ENCODE results near the gene ISG20. TPM values are rescaled to one million over a fixed set of nuclear protein-coding genes. Genes with fewer than 3 reads are reported as not detected.

ISG20 gene
- total and polyA plus RNA-seq, 2 experiments from 2014 or later: 13.3 to 15.8 TPM

DNA sequence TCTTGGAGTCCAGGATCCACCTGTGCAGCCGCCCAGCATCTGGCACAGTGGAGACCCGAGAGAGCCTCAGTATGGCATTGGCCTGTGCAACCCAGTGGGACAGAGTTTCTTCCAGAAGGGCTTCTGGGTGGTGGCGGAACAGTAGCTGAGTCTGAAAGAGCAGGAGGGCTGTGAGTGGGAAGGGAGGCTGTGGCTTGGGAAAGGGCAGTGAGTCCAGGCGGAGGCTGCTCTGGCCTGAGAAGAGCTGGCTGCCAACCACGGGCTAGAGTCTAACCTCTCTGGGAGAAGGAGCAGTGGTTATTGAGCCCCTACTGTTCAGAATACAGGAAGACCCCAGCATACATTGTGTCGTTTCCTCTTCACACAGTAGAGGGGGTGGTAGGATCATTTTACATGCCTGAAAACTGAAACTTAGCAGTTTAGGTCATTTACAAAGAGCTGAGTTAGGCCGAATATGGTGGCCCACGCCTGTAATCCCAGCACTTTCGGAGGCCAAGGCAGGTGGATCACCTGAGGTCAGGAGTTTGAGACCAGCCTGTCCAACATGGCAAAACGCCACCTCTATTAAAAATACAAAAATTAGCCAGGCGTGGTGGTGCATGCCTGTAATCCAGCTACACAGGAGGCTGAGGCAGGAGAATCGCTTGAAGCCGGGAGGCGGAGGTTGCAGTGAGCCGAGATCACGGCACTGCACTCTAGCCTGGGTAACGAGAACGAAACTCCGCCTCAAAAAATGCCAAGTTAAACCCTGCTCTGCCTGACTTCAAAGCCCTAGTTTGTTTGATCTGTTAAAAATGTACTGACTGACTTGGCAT is 14.5 kb upstream of the ISG20 start:
- no peaks in the 10 kb centered on the region for H3K36me3 ChIP-seq (replicated peaks; ENCODE audit: insufficient read depth, low read depth)
- peaks cover 44% of the 10 kb centered on the region for H4K20me1 ChIP-seq (ENCODE audit: insufficient read depth, poor library complexity, severe bottlenecking)
- H3K79me2 ChIP-seq: peaks cover 72% of the 10 kb centered on the region
- H3K4me1 ChIP-seq (ENCODE audit: insufficient read depth): peaks cover 7% of the 10 kb centered on the region
- WGBS (ENCODE audit: low lambda C conversion rate, missing lambda C conversion rate): 58% methylated on average over 19 of the region's 19 CpGs
- H3K4me2 ChIP-seq: peak overlapping the region; percentile 94
- no peak overlapping the region for H2AFZ ChIP-seq
- peak; percentile 50 for DNase-seq (ENCODE audit: low spot score)
- TF ChIP-seq, protein P1, sequence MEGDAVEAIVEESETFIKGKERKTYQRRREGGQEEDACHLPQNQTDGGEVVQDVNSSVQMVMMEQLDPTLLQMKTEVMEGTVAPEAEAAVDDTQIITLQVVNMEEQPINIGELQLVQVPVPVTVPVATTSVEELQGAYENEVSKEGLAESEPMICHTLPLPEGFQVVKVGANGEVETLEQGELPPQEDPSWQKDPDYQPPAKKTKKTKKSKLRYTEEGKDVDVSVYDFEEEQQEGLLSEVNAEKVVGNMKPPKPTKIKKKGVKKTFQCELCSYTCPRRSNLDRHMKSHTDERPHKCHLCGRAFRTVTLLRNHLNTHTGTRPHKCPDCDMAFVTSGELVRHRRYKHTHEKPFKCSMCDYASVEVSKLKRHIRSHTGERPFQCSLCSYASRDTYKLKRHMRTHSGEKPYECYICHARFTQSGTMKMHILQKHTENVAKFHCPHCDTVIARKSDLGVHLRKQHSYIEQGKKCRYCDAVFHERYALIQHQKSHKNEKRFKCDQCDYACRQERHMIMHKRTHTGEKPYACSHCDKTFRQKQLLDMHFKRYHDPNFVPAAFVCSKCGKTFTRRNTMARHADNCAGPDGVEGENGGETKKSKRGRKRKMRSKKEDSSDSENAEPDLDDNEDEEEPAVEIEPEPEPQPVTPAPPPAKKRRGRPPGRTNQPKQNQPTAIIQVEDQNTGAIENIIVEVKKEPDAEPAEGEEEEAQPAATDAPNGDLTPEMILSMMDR (IDR thresholded peaks at IDR 0.05; ENCODE audit: poor library complexity): peak; percentile 56
- no peak for TF ChIP-seq EZH2phosphoT487 (IDR thresholded peaks at IDR 0.05; ENCODE audit: low read depth, severe bottlenecking, unreplicated experiment)
- H3K9me2 ChIP-seq (replicated peaks; ENCODE audit: insufficient read depth): no peaks in the 10 kb centered on the region
- H3K27ac ChIP-seq: peak overlapping the region; percentile 44
- H3K9me3 ChIP-seq (ENCODE audit: low read depth): no peaks in the 10 kb centered on the region
- H3K27me3 ChIP-seq: no peaks in the 10 kb centered on the region
- H3K4me3 ChIP-seq: no peak overlapping the region

DNA sequence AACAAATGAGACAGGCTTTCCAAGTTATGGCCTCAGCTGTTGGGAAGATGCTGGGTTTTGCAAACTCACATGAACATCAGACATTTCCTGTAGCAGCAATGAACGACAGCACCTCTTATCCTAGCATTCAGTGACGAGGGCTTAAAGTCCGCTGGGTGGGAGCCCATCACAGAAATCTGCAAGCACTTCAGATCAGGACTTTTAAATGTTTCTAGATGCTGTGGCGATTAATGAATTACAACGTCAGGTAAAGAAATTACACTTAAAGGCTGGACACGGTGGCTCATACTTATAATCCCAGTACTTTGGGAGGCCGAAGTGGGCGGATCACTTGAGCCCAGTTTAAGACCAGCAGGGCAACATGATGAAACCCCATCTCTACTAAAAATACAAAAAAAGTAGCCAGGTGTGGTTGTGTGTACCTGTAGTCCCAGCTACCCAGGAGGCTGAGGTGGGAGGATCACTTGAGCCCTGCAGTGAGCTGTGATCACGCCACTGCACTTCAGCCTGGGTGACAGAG is 13.8 kb upstream of the ISG20 start:
- 72% methylated on average over 9 of the region's 9 CpGs for WGBS (ENCODE audit: low lambda C conversion rate, missing lambda C conversion rate)

DNA sequence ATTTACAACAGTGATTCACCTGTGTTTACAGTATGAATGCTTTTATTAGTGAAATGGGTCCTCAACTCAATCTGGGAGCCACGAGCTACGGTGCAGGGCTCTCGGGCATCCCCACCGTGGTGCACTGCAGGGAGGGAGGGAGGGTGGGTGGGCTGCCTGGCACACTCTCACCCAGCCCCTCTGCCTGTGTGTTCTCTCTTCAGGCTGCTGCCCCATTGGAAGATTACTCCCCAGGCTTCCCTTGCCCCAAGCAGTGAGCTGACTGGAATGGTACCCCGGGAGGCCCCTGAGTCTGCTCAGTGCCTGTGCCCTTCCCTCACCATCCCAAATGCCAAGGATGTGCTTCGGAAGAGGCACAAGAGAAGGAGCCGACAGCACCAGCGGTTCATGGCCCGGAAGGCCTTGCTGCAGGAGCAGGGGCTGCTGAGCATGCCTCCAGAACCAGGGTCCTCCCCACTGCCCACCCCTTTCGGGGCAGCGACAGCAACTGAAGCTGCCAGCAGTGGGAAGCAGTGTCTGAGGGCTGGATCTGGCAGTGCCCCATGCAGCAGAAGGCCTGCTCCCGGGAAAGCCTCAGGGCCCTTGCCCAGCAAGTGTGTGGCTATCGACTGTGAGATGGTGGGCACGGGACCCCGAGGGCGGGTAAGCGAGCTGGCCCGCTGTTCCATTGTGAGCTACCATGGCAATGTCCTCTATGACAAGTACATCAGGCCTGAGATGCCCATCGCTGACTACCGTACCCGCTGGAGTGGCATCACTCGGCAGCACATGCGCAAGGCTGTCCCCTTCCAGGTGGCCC is 12.7 kb upstream of the ISG20 start:
- TF ChIP-seq, protein P1 (IDR thresholded peaks at IDR 0.05; ENCODE audit: poor library complexity): no peak
- TF ChIP-seq EZH2phosphoT487 (IDR thresholded peaks at IDR 0.05; ENCODE audit: low read depth, severe bottlenecking, unreplicated experiment) (no peak), EZH2 (IDR thresholded peaks at IDR 0.05; ENCODE audit: borderline replicate concordance) (no peak)
- Histone ChIP-seq H3K9me3 (ENCODE audit: low read depth) (no peaks in the 10 kb centered on the region), H4K20me1 (ENCODE audit: insufficient read depth, poor library complexity, severe bottlenecking) (peaks cover 44% of the 10 kb centered on the region), H3K79me2 (peaks cover 72% of the 10 kb centered on the region), H3K27me3 (no peaks in the 10 kb centered on the region), H2AFZ (no peak overlapping the region), H3K4me1 (ENCODE audit: insufficient read depth) (peaks cover 7% of the 10 kb centered on the region), H3K9me2 (replicated peaks; ENCODE audit: insufficient read depth) (no peaks in the 10 kb centered on the region), H3K4me3 (no peak overlapping the region), H3K36me3 (replicated peaks; ENCODE audit: insufficient read depth, low read depth) (no peaks in the 10 kb centered on the region), H3K27ac (no peak overlapping the region), H3K4me2 (no peak overlapping the region)
- no peak for DNase-seq (ENCODE audit: low spot score)
- 90% methylated on average over 22 of the region's 23 CpGs for WGBS (ENCODE audit: low lambda C conversion rate, missing lambda C conversion rate)

More for the DNA sequence above, 13.8 kb upstream of the ISG20 start:
- H3K27ac ChIP-seq: peak overlapping the region; percentile 24
- no peak for TF ChIP-seq EZH2 (IDR thresholded peaks at IDR 0.05; ENCODE audit: borderline replicate concordance)
- no peak for TF ChIP-seq EZH2phosphoT487 (IDR thresholded peaks at IDR 0.05; ENCODE audit: low read depth, severe bottlenecking, unreplicated experiment)
- TF ChIP-seq, protein P1 (IDR thresholded peaks at IDR 0.05; ENCODE audit: poor library complexity): no peak
- H3K9me3 ChIP-seq (ENCODE audit: low read depth): no peaks in the 10 kb centered on the region
- peaks cover 44% of the 10 kb centered on the region for H4K20me1 ChIP-seq (ENCODE audit: insufficient read depth, poor library complexity, severe bottlenecking)
- H2AFZ ChIP-seq: no peak overlapping the region
- no peaks in the 10 kb centered on the region for H3K36me3 ChIP-seq (replicated peaks; ENCODE audit: insufficient read depth, low read depth)
- no peaks in the 10 kb centered on the region for H3K9me2 ChIP-seq (replicated peaks; ENCODE audit: insufficient read depth)
- H3K4me1 ChIP-seq (ENCODE audit: insufficient read depth): peaks cover 7% of the 10 kb centered on the region
- H3K79me2 ChIP-seq: peaks cover 72% of the 10 kb centered on the region
- no peaks in the 10 kb centered on the region for H3K27me3 ChIP-seq
- no peak overlapping the region for H3K4me3 ChIP-seq
- peak overlapping the region; percentile 94 for H3K4me2 ChIP-seq
- no peak for DNase-seq (ENCODE audit: low spot score)

Measured in hepatocyte (in vitro differentiated cells).